GM10847 (cell line): ENCODE measurements around the gene CFAP53.
A peak's percentile ranks its signal among the peaks of the same experiment; 100 is the strongest.

Experiments
- POLR2A ChIP-seq: IDR thresholded peaks from 2 replicates; pipeline ENCODE4 v1.6.1; 2011; ENCODE audit not compliant: insufficient read length; ENCODE audit errors: extremely low read depth

Gene CFAP53

DNA sequence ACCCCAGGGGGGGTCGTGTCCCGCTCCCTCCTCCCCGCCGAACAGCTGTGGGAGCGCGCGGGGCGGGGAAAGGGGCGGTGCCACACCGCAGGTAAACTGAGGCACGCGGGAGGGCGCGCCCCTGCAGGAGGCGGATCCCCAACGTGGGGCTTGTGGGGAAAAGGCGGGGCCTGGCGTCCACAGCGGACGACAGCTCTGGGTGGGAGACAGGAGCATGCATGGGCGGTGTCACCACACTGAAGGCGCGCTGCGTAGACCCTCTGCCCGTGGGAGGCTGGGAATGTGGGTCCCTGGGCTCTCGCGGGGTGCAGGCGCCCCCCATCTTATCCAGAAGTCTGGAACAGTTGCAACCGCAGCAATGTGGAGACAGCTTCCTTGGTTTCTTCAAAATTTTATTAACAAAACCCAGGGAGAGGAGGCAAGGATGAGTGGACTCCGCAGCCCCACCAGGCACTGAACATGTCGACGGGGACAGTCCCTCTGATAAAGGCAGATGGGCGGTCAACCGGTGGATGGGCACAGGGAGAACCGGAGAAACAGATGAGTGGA, 15.8 kb upstream of the CFAP53 start:
- no peak for TF ChIP-seq POLR2A

GRCh38 chr18:50281295-50281971, 15.1 kb upstream of the CFAP53 start, which contains the start of gene MBD1:
MBD1 (minus strand) TSS chr18:50281523; CDS start chr18:50279992, 1,531 bp downstream.
- peak; percentile 92 for TF ChIP-seq POLR2A

DNA sequence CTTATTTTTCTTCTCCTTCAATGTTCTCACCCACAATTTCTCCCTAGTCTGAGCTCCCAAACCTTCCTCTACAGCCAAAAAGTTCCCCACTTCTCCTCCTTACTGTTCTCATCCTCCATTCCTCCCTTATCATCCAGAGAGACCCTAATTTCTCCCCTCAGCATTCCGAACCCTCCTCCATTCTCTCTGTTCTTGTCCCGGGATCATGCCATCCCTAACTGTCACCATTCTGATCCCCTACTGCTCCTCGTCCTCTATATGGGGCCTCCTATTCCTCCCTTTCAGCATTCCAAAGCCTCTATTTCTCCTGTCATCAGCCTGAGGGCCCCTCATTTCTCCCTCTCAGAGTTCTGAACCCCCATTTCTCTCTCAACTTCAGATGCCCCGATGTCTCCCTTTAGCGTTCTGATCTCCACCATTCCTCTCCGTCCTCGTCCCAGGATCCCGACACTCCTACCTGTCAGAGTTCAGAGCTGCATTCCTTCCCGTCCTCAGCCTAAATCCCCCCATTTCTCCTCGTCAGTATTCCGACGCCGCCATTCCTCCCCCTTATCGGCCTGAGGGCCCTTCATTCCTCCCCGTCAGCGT, 14.5 kb upstream of the CFAP53 start:
- no peak for TF ChIP-seq POLR2A

- no peak for TF ChIP-seq POLR2A
These were observed 13.5 kb upstream of the CFAP53 start for GRCh38 chr18:50279752-50280151.

DNA sequence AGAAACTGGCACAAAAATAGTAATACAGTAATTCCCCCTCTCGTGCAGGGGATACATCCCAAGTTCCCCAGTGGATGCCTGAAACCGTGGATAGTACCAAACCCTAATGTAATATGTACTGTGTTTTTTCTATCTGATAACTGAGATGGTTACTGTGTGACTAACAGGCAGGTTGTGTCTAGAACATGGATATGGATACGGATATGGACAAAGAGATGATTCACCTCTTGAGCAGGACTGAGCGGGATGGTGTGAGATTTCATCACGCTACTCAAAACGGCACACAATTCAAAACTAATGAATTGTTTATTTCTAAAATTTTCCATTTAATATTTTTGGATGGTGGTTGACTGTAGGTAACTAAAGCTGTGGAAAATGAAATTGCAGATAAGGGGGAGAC, 11.6 kb upstream of the CFAP53 start:
- no peak for TF ChIP-seq POLR2A

DNA sequence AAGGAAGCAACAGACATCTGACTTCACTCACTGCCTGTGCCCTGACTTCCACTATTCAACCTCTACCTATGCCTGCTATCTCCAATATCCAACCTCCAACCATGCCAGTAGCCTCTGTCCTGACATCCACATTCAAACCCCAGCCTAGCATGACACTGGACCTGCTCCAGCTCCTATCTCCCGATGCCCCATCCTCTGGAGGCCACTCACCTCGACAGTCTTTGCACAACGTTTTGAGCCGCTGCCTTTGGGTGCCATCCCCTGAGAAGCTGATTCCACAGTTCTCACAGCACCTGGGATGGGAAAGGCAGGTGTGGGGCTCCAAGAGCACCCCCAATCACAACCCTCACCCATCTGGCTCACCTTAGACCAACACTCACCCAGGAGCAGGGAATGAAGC, 10.2 kb upstream of the CFAP53 start:
- no peak for TF ChIP-seq POLR2A

- no peak for TF ChIP-seq POLR2A
These were observed 9.3 kb upstream of the CFAP53 start for GRCh38 chr18:50275503-50276036.

- no peak for TF ChIP-seq POLR2A
These were observed 8.6 kb upstream of the CFAP53 start for GRCh38 chr18:50274941-50275340.

DNA sequence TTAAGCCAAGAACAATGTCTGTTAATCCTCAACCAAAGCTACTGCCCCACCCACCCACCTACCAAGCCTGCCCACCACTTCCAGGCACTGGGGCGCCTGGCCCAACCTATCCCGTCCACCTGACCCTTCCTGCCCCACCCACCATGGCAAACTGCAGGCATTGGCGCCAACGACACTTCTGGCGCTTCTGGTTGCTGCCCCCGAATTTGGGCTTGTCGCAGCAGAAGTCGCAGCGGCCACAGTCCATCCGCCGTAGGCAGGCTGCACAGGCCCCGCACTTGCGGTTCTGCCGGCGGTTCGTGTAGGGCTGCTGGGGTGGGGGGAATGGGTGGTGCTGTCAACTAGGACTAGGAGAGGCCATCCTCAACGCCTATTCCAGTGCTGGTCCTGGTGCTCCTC, 7.7 kb upstream of the CFAP53 start:
- no peak for TF ChIP-seq POLR2A

- no peak for TF ChIP-seq POLR2A
These were observed 7.1 kb upstream of the CFAP53 start for GRCh38 chr18:50273203-50274043.

DNA sequence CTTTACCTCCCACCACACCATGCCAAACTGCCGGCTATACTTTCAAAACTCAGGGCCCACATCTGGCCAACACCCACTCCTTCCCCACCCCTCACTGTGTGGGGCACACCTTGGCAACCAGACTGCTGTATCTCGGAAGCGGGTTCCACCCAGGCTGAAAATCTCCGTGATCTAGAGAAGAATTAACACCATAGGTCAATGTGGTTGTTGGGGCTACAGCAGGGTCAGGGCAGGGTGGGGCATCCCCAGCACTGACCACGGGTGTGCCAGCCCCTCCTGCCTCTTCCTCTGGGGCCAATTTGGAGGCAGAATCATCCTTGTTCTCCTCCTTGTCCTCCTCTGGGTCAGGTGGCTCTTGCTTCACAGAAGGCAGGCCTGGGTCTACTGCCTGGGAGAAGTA, 6.3 kb upstream of the CFAP53 start:
- no peak for TF ChIP-seq POLR2A

GRCh38 chr18:50268022-50268747, 1.9 kb upstream of the CFAP53 start:
- TF ChIP-seq POLR2A: peak; percentile 26

- no peak for TF ChIP-seq POLR2A
These were observed 3.3 kb downstream of the CFAP53 start for GRCh38 chr18:50262977-50263376.

GRCh38 chr18:50250935-50251334, 15.4 kb downstream of the CFAP53 start:
- no peak for TF ChIP-seq POLR2A

- TF ChIP-seq POLR2A: no peak
These were observed 16.7 kb downstream of the CFAP53 start for GRCh38 chr18:50249576-50249975.
